Measurements from ENCODE around the gene FN1.

- TF ChIP-seq CTCF (IDR thresholded peaks at IDR 0.05) (no peak), POLR2A (IDR thresholded peaks at IDR 0.05) (no peak)
Measured at GRCh38 chr2:215447056-215447455, 11.2 kb upstream of the FN1 start.
